ENCODE data around the gene PACSIN3. TPM values are rescaled to one million over a fixed set of nuclear protein-coding genes. Genes with fewer than 3 reads are reported as not detected.
A peak's percentile ranks its signal among the peaks of the same experiment; 100 is the strongest.

Gene PACSIN3
- total and polyA plus RNA-seq, 2 donors (not counting 3 experiments of a cell fraction or from before 2014, with no cell fraction given): 15.2 to 27.2 TPM

DNA sequence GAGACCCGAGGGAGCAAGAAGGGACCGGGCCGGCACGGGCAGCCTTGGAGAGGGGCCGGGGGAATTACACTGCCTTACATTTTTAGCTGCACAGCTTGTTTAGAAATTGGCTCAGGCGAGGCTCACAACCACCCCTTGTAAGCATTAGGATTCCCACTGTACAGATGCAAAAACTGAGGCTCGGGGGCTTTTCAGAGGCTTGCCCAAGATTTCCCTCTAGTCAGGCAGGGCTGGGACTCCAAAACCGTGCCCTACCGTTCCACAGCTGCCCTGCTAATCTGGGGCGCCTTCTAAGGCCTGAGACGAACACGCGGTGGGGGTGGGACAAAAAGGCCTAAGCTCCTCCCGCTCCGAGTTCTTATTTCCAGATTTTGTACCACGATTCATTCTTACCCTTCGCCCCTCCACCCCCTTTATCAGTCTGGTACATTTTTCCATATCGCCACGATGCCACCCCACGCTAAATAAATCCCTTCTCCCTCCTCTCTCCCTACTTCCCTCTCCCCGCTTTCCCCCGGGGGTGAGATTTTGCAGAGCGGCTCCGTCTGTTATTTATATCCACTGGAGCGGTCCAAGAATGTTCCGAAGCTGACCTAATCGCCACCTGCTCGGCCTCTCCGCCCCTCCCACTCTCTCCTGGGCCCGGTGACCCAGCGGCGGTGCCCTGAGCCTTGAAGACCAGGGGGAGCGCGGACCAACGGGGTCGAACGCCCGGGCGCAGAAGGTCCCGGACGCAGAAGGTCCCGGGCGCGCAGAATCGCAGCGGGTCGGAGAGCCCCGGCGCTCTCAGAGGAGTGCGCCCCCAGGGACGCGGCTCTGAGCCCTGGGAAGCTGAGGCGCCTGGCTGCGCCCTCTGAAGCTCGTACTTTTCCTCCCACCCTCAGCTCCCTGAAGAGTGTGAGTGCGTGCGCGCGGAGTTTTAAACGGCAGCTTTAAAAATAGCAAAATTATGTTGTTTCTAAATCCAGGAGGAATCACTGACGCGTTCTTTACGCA, 764 bp upstream of the PACSIN3 start:
- peak overlapping the region; percentile 26 for H3K9ac ChIP-seq (replicated peaks; ENCODE audit: extremely low read depth, insufficient read depth, low read length)
- H3K4me2 ChIP-seq (ENCODE audit: insufficient read depth, low read length): peak overlapping the region; percentile 81
- H2AFZ ChIP-seq (ENCODE audit: low read depth, low read length): peak overlapping the region; percentile 90
- H4K20me1 ChIP-seq (replicated peaks; ENCODE audit: control insufficient read depth, extremely low read depth, insufficient read depth, low read length): no peaks in the 10 kb centered on the region
- H3K9me1 ChIP-seq (replicated peaks; ENCODE audit: control insufficient read depth, extremely low read depth, insufficient read depth, low read length): no peaks in the 10 kb centered on the region
- H3K27me3 ChIP-seq (ENCODE audit: control insufficient read depth in 2 of 2, insufficient read depth in 2 of 2, low read length in 2 of 2): peaks cover 0 to 3% of the 10 kb centered on the region in 2 experiments
- H3K79me2 ChIP-seq (ENCODE audit: control insufficient read depth, insufficient read depth, low read length): no peaks in the 10 kb centered on the region
- ChIA-PET POLR2A (interaction anchor here (0.9 to 1.1 kb wide), 2 partner anchors 27 to 29 kb away, joined by 4 to 8 read pairs; partner anchors contain the start of gene DDB2), CTCF (interaction anchor here (0.7 to 2.2 kb wide), 14 partner anchors 9 to 168 kb away, joined by 3 to 19 read pairs (median 4); partner anchors contain the start of genes ACP2, DDB2 and NR1H3)
- peak overlapping the region; percentile 59 to 67 (median 64) for H3K4me3 ChIP-seq (replicated peaks in 1 of 3; ENCODE audit: insufficient read depth in 1 of 3, low read depth in 1 of 3, low read length in 3 of 3)
- DNase-seq (ENCODE audit: low read depth, low spot score): peak; percentile 53
- H3K9me3 ChIP-seq (replicated peaks; ENCODE audit: control insufficient read depth, insufficient read depth, low read length): no peaks in the 10 kb centered on the region
- BruUV-seq (replicated peaks): no TSS peak
- no peak overlapping the region for H3K27ac ChIP-seq (ENCODE audit: insufficient read depth, low read depth, low read length)
- H3K36me3 ChIP-seq (ENCODE audit: control insufficient read depth in 2 of 2, extremely low read depth in 1 of 2, insufficient read depth in 2 of 2, low read length in 2 of 2): no peaks in the 10 kb centered on the region
- intact Hi-C loops (cut with micrococcal nuclease) (loop anchor here (2.0 kb wide), 1 partner anchor 28 kb away; the partner anchor contains the start of gene DDB2), dilution Hi-C loops (cut with MboI; ENCODE audit: extremely low pct_ligation_motif_present, low sequenced_read_pairs) (no loop called here)
- FAIRE-seq: peak; percentile 77
- H3K4me1 ChIP-seq (ENCODE audit: control insufficient read depth, extremely low read depth, insufficient read depth, low read length): peaks cover 16% of the 10 kb centered on the region
- TF ChIP-seq, protein P1, sequence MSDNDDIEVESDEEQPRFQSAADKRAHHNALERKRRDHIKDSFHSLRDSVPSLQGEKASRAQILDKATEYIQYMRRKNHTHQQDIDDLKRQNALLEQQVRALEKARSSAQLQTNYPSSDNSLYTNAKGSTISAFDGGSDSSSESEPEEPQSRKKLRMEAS (IDR thresholded peaks at IDR 0.05; ENCODE audit: insufficient read depth, insufficient read length): no peak
- TF ChIP-seq EZH2 (IDR thresholded peaks at IDR 0.05; ENCODE audit: borderline replicate concordance, low read depth, low read length, severe bottlenecking): peak; percentile 40

Measured in endothelial cell of umbilical vein (primary cell).